GM12878 (cell line): Measurements from ENCODE around the gene NCAPH2. TPM values are rescaled to one million over a fixed set of nuclear protein-coding genes. Genes with fewer than 3 reads are reported as not detected.

Experiments
- BRCA1 ChIP-seq: IDR thresholded peaks from 2 replicates; pipeline ENCODE4 v1.6.1; 2011; ENCODE audit warnings: low read depth, low read length, improper control_type of control experiment
- CBX3 ChIP-seq: fragments of 200-600 bp; sonication (generic); IDR thresholded peaks from 2 replicates; pipeline ENCODE4 v1.6.1; 2016; ENCODE audit warnings: low read depth, borderline replicate concordance
- CBX5 ChIP-seq: sonication (generic); IDR thresholded peaks from 2 replicates; pipeline ENCODE4 v1.6.1; 2016; ENCODE audit warnings: low read depth, moderate library complexity, mild to moderate bottlenecking, inconsistent platforms
- CEBPB ChIP-seq, 2 experiments: fragments of 150-350 bp in 1 of 2; IDR thresholded peaks; 2 replicates each; pipeline ENCODE4 v1.6.1; 2012 to 2014; ENCODE audit warnings: low read depth in 2 of 2, low read length in 2 of 2, borderline replicate concordance in 1 of 2, inconsistent platforms in 1 of 2
- DPF2 ChIP-seq: fragments of 450-650 bp; IDR thresholded peaks from 2 replicates; pipeline ENCODE4 v1.6.1; 2017; ENCODE audit warnings: mild to moderate bottlenecking
- ETV6 ChIP-seq, 2 experiments: fragments of 450-650 bp in 1 of 2; IDR thresholded peaks in 1 of 2; conservative IDR thresholded peaks in 1 of 2; 2 replicates each; pipeline ENCODE4 v1.6.1; 2014; ENCODE audit warnings: antibody characterized with exemption in 1 of 2, borderline replicate concordance in 1 of 2, low read depth in 1 of 2, mild to moderate bottlenecking in 1 of 2, moderate library complexity in 1 of 2
- EZH2 ChIP-seq: IDR thresholded peaks from 2 replicates; pipeline ENCODE4 v1.6.1; 2012; ENCODE audit warnings: low read depth, mild to moderate bottlenecking, control low read depth, inconsistent platforms, low read length, borderline replicate concordance; ENCODE audit not compliant: control insufficient read depth
- JUND ChIP-seq: IDR thresholded peaks from 2 replicates; pipeline ENCODE4 v1.6.1; 2012; ENCODE audit warnings: low read depth, mild to moderate bottlenecking, low read length, improper control_type of control experiment, moderate library complexity
- NR2C2 ChIP-seq: IDR thresholded peaks from 2 replicates; pipeline ENCODE4 v1.6.1; 2011; ENCODE audit warnings: borderline replicate concordance, low read depth; ENCODE audit not compliant: control insufficient read depth, insufficient read length
- PAX8 ChIP-seq: fragments of 450-650 bp; IDR thresholded peaks from 2 replicates; pipeline ENCODE4 v1.6.1; 2017; ENCODE audit warnings: mild to moderate bottlenecking, moderate library complexity
- RAD21 ChIP-seq: IDR thresholded peaks from 2 replicates; pipeline ENCODE4 v1.6.1; 2011; ENCODE audit warnings: mild to moderate bottlenecking, low read depth, low read length, moderate library complexity; ENCODE audit not compliant: insufficient read depth
- RELA ChIP-seq: fragments of 450-650 bp; IDR thresholded peaks from 2 replicates; pipeline ENCODE4 v1.8.0; 2014; ENCODE audit warnings: borderline replicate concordance; ENCODE audit not compliant: partially characterized antibody
- SIN3A ChIP-seq: IDR thresholded peaks from 2 replicates; pipeline ENCODE4 v1.6.1; 2012; ENCODE audit warnings: low read depth, low read length, improper control_type of control experiment
- SMAD5 ChIP-seq: IDR thresholded peaks from 2 replicates; pipeline ENCODE4 v1.6.1; 2016; ENCODE audit warnings: antibody characterized with exemption, low read depth
- SREBF1 ChIP-seq: IDR thresholded peaks from 2 replicates; pipeline ENCODE4 v1.6.1; 2012; ENCODE audit warnings: mild to moderate bottlenecking, low read length
- SRF ChIP-seq, 2 experiments: IDR thresholded peaks; 2 replicates each; pipeline ENCODE4 v1.6.1; 2011; ENCODE audit warnings: low read depth in 2 of 2, low read length in 2 of 2, mild to moderate bottlenecking in 1 of 2, moderate library complexity in 1 of 2
- TBL1XR1 ChIP-seq: IDR thresholded peaks from 2 replicates; pipeline ENCODE4 v1.6.1; 2012; ENCODE audit warnings: low read depth, low read length, improper control_type of control experiment
- TCF3 ChIP-seq: IDR thresholded peaks from 2 replicates; pipeline ENCODE4 v1.6.1; 2012; ENCODE audit warnings: low read depth, mild to moderate bottlenecking, low read length, borderline replicate concordance; ENCODE audit not compliant: insufficient read depth
- ZNF622 ChIP-seq: fragments of 450-650 bp; IDR thresholded peaks from 2 replicates; pipeline ENCODE4 v1.6.1; 2017; ENCODE audit warnings: mild to moderate bottlenecking, inconsistent platforms
- polyA plus RNA-seq, 11 experiments: library from polyadenylated mRNA; depleted of rRNA in 4 of 11; unstranded in 6 of 11; stranded (reverse) in 5 of 11; fragments of >200 nt; fragmentation: Nextera tagmentation in 4 of 11; fragmentation: Illumina TruSeq in 1 of 11; extraction: Ambion mirVana in 4 of 11; extraction: Trizol in 1 of 11; gene quantifications; 1 replicate in 1 of 11; 2 replicates in 10 of 11; pipeline versions ENCODE4 v1.2.1 to v1.2.3, GENCODE V29; 2011 to 2016; ENCODE audit warnings: inconsistent platforms in 2 of 11, missing spikeins in 2 of 11, low read depth in 1 of 11
- total RNA-seq, 4 experiments: library from RNA; depleted of rRNA in 3 of 4; stranded (reverse); fragments of >200 nt in 3 of 4; fragmentation: Illumina TruSeq in 1 of 4; extraction: Trizol in 1 of 4; gene quantifications; 2 replicates each; pipeline versions ENCODE4 v1.2.1 to v1.2.3, GENCODE V29; 2013 to 2021
- TF ChIP-seq, protein P1 (sequence below): fragments of 450-650 bp; IDR thresholded peaks from 2 replicates; pipeline ENCODE4 v1.6.1; 2016; ENCODE audit warnings: mild to moderate bottlenecking, moderate library complexity, borderline replicate concordance
- TF ChIP-seq, protein P2 (sequence below): fragments of 450-650 bp; IDR thresholded peaks from 2 replicates; pipeline ENCODE4 v1.6.1; 2017; ENCODE audit warnings: mild to moderate bottlenecking
- TF ChIP-seq, protein P3 (sequence below): IDR thresholded peaks from 2 replicates; pipeline ENCODE4 v1.6.1; 2012; ENCODE audit warnings: low read depth, low read length, improper control_type of control experiment

The NCAPH2 gene
- total and polyA plus RNA-seq, 10 of the 15 experiments (the other 5 are each of a cell fraction or from before 2014, with no cell fraction given): 5.0 to 110 (median 59.9) TPM

DNA sequence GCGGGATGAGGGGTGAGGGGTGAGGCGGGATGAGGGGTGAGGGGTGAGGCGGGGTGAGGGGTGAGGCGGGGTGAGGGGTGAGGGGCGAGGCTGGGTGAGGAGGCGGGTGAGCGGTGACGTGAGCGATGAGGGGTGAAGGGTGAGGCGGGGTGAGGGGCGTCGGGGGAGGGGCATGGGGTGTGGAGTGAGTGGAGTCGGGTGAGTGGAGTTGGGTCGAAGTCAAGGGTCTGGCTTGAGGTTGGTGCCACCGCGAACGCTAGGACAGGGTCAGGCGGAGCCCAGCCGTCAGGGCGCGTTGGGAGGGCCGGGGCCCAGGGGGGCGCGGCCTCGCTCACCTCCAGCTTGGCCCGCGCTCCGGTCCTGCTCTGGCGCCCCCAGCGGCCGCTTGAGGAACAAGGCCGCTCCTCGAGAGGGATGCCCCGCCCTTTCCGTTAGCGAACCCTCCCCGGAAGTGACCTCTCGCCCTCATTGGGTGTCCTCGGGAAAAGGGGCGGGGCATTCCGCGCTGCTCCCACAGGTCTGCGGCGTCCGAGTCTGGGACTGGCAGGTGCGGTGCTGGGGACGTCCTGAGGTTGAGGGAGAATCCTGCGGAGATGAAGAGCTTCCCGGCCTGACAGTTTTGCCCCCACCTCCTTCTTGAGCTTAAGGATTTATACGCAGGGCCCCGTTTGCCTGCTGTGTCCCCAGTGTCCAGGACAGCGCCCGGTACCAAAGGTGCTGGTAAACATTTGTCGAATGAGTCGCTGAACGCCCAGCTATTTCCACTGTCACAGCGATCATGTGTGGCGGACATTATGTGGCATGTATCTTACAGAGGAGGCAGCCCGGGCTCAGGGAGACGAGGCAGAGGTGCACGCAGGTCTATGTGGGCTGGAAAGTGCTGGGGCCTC lies 54.7 kb downstream of the NCAPH2 start, which contains the start of gene SYCE3 (continued):
- TF ChIP-seq, protein P1, sequence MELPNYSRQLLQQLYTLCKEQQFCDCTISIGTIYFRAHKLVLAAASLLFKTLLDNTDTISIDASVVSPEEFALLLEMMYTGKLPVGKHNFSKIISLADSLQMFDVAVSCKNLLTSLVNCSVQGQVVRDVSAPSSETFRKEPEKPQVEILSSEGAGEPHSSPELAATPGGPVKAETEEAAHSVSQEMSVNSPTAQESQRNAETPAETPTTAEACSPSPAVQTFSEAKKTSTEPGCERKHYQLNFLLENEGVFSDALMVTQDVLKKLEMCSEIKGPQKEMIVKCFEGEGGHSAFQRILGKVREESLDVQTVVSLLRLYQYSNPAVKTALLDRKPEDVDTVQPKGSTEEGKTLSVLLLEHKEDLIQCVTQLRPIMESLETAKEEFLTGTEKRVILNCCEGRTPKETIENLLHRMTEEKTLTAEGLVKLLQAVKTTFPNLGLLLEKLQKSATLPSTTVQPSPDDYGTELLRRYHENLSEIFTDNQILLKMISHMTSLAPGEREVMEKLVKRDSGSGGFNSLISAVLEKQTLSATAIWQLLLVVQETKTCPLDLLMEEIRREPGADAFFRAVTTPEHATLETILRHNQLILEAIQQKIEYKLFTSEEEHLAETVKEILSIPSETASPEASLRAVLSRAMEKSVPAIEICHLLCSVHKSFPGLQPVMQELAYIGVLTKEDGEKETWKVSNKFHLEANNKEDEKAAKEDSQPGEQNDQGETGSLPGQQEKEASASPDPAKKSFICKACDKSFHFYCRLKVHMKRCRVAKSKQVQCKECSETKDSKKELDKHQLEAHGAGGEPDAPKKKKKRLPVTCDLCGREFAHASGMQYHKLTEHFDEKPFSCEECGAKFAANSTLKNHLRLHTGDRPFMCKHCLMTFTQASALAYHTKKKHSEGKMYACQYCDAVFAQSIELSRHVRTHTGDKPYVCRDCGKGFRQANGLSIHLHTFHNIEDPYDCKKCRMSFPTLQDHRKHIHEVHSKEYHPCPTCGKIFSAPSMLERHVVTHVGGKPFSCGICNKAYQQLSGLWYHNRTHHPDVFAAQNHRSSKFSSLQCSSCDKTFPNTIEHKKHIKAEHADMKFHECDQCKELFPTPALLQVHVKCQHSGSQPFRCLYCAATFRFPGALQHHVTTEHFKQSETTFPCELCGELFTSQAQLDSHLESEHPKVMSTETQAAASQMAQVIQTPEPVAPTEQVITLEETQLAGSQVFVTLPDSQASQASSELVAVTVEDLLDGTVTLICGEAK: no peak; the same call in 1 of the 2 replicates
- TF ChIP-seq RAD21: peak; percentile 70
- TF ChIP-seq SMAD5: no peak
- no peak for TF ChIP-seq CBX3
- TF ChIP-seq NR2C2: no peak
- TF ChIP-seq TCF3: peak; percentile 50; the same call in 1 of the 2 replicates
- TF ChIP-seq PAX8: no peak
- TF ChIP-seq, protein P2, sequence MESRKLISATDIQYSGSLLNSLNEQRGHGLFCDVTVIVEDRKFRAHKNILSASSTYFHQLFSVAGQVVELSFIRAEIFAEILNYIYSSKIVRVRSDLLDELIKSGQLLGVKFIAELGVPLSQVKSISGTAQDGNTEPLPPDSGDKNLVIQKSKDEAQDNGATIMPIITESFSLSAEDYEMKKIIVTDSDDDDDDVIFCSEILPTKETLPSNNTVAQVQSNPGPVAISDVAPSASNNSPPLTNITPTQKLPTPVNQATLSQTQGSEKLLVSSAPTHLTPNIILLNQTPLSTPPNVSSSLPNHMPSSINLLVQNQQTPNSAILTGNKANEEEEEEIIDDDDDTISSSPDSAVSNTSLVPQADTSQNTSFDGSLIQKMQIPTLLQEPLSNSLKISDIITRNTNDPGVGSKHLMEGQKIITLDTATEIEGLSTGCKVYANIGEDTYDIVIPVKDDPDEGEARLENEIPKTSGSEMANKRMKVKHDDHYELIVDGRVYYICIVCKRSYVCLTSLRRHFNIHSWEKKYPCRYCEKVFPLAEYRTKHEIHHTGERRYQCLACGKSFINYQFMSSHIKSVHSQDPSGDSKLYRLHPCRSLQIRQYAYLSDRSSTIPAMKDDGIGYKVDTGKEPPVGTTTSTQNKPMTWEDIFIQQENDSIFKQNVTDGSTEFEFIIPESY: no peak
- no peak for TF ChIP-seq CBX5
- TF ChIP-seq EZH2: no peak
- no peak for TF ChIP-seq DPF2
- TF ChIP-seq TBL1XR1: 0 out of 2 replicates have a peak, but pooled peaks have one; percentile 6
- no peak for TF ChIP-seq CEBPB (IDR thresholded peaks at IDR 0.05; ENCODE audit: borderline replicate concordance in 1 of 2, low read depth in 2 of 2, low read length in 2 of 2)
- no peak for TF ChIP-seq RELA
- TF ChIP-seq ZNF622: no peak
- TF ChIP-seq JUND: no peak
- no peak for TF ChIP-seq BRCA1
- TF ChIP-seq, protein P3, sequence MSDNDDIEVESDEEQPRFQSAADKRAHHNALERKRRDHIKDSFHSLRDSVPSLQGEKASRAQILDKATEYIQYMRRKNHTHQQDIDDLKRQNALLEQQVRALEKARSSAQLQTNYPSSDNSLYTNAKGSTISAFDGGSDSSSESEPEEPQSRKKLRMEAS: 0 out of 2 replicates have a peak, but pooled peaks have one; percentile 15
- TF ChIP-seq SRF (IDR thresholded peaks at IDR 0.05; ENCODE audit: low read depth in 2 of 2, low read length in 2 of 2): 0 out of 4 replicates have a peak, but pooled peaks of 1 of the 2 experiments have one; percentile 13
- TF ChIP-seq ETV6 (conservative IDR thresholded peaks at IDR 0.05 in 1 of 2, IDR thresholded peaks at IDR 0.05 in 1 of 2; ENCODE audit: borderline replicate concordance in 1 of 2, low read depth in 1 of 2): no peak
- no peak for TF ChIP-seq SIN3A
- TF ChIP-seq SREBF1: no peak
